Smooth muscle cell (in vitro differentiated cells): ENCODE data around the gene FTO. TPM values are rescaled to one million over a fixed set of nuclear protein-coding genes. Genes with fewer than 3 reads are reported as not detected.

ENCODE experiments used
- DNase-seq: peaks from one replicate; lab custom pipeline; 2025; ENCODE audit not compliant: unreplicated experiment; lab: John Stamatoyannopoulos, UW
- H2AFZ ChIP-seq: fragments of 200-600 bp; sonication (generic); 2 replicates; pipeline ENCODE4 v1.6.0; 2016; ENCODE audit warnings: antibody characterized with exemption, low read depth, mild to moderate bottlenecking
- H3F3A ChIP-seq: fragments of 200-600 bp; sonication (generic); 2 replicates; pipeline ENCODE4 v1.6.0; 2017; ENCODE audit warnings: antibody characterized with exemption, low read depth
- H3K27ac ChIP-seq: fragments of 200-600 bp; sonication (generic); 2 replicates; pipeline ENCODE4 v1.5.1; 2016; ENCODE audit warnings: low read depth, mild to moderate bottlenecking
- H3K27me3 ChIP-seq: fragments of 200-600 bp; sonication (generic); 2 replicates; pipeline ENCODE4 v1.6.1; 2016; ENCODE audit warnings: low read depth, mild to moderate bottlenecking
- H3K36me3 ChIP-seq: fragments of 200-600 bp; sonication (generic); 2 replicates; pipeline ENCODE4 v1.5.1; 2016; ENCODE audit warnings: low read depth
- H3K4me1 ChIP-seq: fragments of 200-600 bp; sonication (generic); 2 replicates; pipeline ENCODE4 v1.5.1; 2016; ENCODE audit warnings: low read depth
- H3K4me2 ChIP-seq: fragments of 200-600 bp; sonication (generic); 2 replicates; pipeline ENCODE4 v1.6.0; 2016; ENCODE audit warnings: mild to moderate bottlenecking
- H3K4me3 ChIP-seq: fragments of 200-600 bp; sonication (generic); 2 replicates; pipeline ENCODE4 v1.5.1; 2016; ENCODE audit warnings: mild to moderate bottlenecking
- H3K79me2 ChIP-seq: fragments of 200-600 bp; sonication (generic); 2 replicates; pipeline ENCODE4 v1.6.0; 2016; ENCODE audit warnings: low read depth, mild to moderate bottlenecking
- H3K9ac ChIP-seq: fragments of 200-600 bp; sonication (generic); 2 replicates; pipeline ENCODE4 v1.6.0; 2016; ENCODE audit warnings: low read depth
- H3K9me3 ChIP-seq: fragments of 200-600 bp; sonication (generic); replicated peaks from 2 replicates; pipeline ENCODE4 v1.5.1; 2016; ENCODE audit warnings: low read depth
- H4K20me1 ChIP-seq: fragments of 200-600 bp; sonication (generic); 2 replicates; pipeline ENCODE4 v1.6.0; 2016; ENCODE audit warnings: low read depth
- CTCF ChIP-seq: fragments of 200-600 bp; sonication (generic); IDR thresholded peaks from 2 replicates; pipeline ENCODE4 v1.5.1; 2017; ENCODE audit warnings: borderline replicate concordance, mild to moderate bottlenecking, antibody characterized with exemption; ENCODE audit not compliant: insufficient read depth, poor library complexity, severe bottlenecking
- WGBS: methylation state at CpG from one replicate; pipeline ENCODE4 v1.1.7; 2016; ENCODE audit warnings: low lambda C conversion rate; 5-methylcytosine and 5-hydroxymethylcytosine counted together
- polyA plus RNA-seq: library from polyadenylated mRNA; unstranded; fragments of >200 nt; fragmentation: Nextera tagmentation; extraction: Ambion mirVana; gene quantifications from 2 replicates; pipeline ENCODE4 v1.2.1, GENCODE V29; 2016
- total RNA-seq: library from RNA; depleted of rRNA; stranded (reverse); fragments of >200 nt; gene quantifications from 2 replicates; pipeline ENCODE4 v1.2.3, GENCODE V29; 2014

FTO gene
- total and polyA plus RNA-seq, 2 experiments from 2014 or later, result 81.1 to 89.9 TPM

GRCh38 chr16:54062361-54063278 lies 358.7 kb downstream of the FTO start:
- Histone ChIP-seq H3K36me3 (peaks cover 4% of the 10 kb centered on the region), H3K27ac (no peak overlapping the region), H3K4me1 (no peaks in the 10 kb centered on the region), H3K4me2 (no peak overlapping the region), H3K4me3 (no peak overlapping the region), H4K20me1 (no peaks in the 10 kb centered on the region), H3K27me3 (no peaks in the 10 kb centered on the region), H2AFZ (no peak overlapping the region), H3K9me3 (no peaks in the 10 kb centered on the region), H3K9ac (no peak overlapping the region), H3F3A (no peaks in the 10 kb centered on the region), H3K79me2 (no peaks in the 10 kb centered on the region)
- TF ChIP-seq CTCF, result no peak
- DNase-seq, result no peak
- 80% methylated on average over 13 of the region's 13 CpGs for WGBS

GRCh38 chr16:54063279-54063773 lies 359.4 kb downstream of the FTO start:
- no peaks in the 10 kb centered on the region for H3K9me3 ChIP-seq
- H3F3A ChIP-seq, result no peaks in the 10 kb centered on the region
- H3K4me1 ChIP-seq, result no peaks in the 10 kb centered on the region
- no peaks in the 10 kb centered on the region for H4K20me1 ChIP-seq
- no peaks in the 10 kb centered on the region for H3K79me2 ChIP-seq
- H3K27me3 ChIP-seq, result no peaks in the 10 kb centered on the region
- H3K4me3 ChIP-seq, result no peak overlapping the region
- no peak for DNase-seq
- peaks cover 4% of the 10 kb centered on the region for H3K36me3 ChIP-seq
- H2AFZ ChIP-seq, result no peak overlapping the region
- 88% methylated on average over 10 of the region's 10 CpGs for WGBS
- no peak for TF ChIP-seq CTCF
- H3K9ac ChIP-seq, result no peak overlapping the region
- H3K4me2 ChIP-seq, result no peak overlapping the region
- no peak overlapping the region for H3K27ac ChIP-seq

- TF ChIP-seq CTCF, result no peak
- no peaks in the 10 kb centered on the region for H3K9me3 ChIP-seq
- WGBS, result 97% methylated on average over 4 of the region's 4 CpGs
- H3K9ac ChIP-seq, result no peak overlapping the region
- H3K4me1 ChIP-seq, result no peaks in the 10 kb centered on the region
- no peak overlapping the region for H3K4me2 ChIP-seq
- H3F3A ChIP-seq, result no peaks in the 10 kb centered on the region
- DNase-seq, result no peak
- H3K36me3 ChIP-seq, result no peaks in the 10 kb centered on the region
- no peak overlapping the region for H3K4me3 ChIP-seq
- H3K79me2 ChIP-seq, result no peaks in the 10 kb centered on the region
- no peak overlapping the region for H2AFZ ChIP-seq
- H3K27me3 ChIP-seq, result no peaks in the 10 kb centered on the region
- H3K27ac ChIP-seq, result no peak overlapping the region
- H4K20me1 ChIP-seq, result no peaks in the 10 kb centered on the region
Observed at GRCh38 chr16:54066451-54067105, 362.6 kb downstream of the FTO start.
